HG03520 (cell line): ENCODE data around the gene FBLN2.
"Not testable (repeated sequence)": the region's sequence is repeated elsewhere in the genome, so short reads cannot be mapped to it uniquely, and the experiment has no call there.

ENCODE experiments used
- ATAC-seq: cut with Tn5 transposase; IDR thresholded peaks from one replicate; pipeline ENCODE4 v1.9.1; 2021; ENCODE audit warnings: mild to moderate bottlenecking, moderate library complexity; ENCODE audit not compliant: unreplicated experiment

Gene FBLN2

DNA sequence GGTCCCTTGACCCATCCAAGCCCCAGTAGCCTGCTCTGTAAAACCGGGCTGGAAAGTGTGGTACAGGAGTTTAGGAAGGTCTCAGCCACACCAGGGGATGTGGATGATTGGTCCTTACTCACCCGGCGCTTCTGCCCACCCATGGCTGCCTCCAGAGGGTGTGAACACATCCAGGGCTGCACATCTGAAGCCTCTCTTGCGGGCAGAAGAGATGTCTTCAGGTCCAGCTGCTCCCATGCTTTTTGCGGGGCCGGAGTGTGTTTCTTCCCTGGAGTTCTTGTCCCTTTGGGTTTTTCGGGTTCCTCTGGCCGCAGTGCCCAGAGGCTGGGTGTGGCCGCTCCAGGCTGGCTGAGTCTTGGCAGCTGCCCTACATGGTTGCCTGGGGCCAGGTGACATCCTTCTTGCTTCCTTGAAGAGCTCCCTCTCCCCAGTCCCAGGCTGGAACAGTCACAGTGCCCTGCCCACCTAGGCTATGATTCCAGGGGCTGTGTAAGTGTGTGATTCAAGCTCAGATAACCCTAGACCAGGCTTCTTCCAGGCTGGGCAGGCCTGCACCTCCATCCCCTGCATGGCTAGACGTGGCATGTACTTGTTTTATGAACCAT, 34.9 kb upstream of the FBLN2 start:
- no peak for ATAC-seq

DNA sequence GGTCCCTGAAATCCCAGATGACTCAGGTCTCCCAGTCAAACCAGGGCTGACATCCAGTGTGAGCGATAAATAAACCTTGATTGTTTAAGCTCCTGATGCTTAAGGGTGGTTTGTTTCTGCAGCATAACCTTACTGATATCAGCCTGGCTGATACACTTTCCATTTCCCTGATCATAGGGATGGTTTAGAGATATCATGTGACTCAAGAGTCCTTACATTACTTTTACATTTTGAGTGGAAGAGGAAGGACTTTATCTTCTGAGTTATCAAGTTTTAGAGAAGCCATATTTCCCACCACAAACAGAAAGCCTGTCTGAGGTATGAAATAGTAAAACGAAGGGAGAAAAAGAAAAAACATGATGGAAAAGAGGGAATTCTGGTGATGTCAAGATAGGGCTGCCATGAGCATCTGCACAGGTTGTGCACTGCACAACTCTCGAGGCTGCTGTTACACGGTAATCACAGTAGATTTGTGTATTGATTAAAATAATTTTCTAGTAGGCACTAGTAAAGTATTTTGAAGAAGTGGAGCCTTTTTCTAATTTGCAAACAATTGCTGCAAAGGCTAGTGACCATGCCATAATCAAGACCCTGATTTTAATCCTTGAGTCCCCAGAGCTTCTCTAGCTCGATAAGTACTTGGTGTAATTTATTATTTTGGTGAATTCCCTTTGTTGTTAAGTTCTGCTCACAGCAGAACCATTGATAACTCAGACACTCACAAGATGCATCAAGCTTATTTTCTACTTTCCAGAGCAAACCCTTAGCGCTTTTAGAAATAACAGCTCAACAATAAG, 34.1 kb upstream of the FBLN2 start:
- no peak for ATAC-seq

DNA sequence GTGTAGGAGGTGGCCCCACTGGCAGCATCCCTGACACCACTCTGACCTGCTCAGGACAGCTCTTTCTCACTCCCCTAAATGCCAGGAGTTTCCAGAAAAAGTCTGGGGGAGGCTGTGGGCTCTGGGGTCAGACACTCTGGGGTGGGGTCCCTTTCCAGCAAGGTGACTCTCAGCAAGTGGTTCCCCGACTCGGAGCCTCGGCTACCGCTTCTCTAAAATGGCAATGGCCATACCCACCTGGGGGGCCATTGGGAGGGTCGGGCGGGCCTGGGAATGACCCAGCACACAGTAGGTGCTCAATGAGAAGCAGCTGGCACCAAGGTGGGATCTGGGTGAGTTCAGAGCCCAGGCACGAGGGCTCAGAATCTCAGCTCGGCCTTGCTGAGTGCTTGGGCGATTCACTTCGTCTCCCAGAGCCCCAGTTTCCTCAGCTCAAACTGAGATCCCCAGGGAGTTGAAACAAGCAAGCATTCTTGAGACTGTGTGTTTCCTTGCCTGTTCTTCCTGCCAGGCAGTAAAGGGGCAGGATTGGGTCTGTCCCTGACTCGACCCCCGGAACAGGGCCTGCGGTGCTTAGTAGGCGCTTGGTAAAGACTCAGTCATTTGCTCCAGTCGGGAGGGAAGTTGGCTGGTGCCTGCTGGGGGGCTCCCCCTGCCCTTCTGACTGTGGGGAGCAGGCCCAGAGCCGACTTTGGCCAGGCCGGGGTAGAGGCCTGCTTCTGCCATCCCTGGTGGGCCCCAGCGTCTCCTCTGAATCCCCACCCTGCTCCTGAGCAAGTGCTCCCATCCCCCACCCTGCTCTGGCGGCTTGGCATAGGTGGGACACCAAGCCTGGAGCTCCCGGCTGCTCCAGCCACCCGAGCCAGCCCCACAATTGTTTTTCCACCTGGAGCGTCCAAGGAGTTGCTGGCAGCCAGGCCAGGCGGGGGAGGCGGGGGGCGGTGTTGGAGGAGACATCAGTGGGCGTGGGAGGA, 32.9 kb upstream of the FBLN2 start:
- no peak for ATAC-seq

DNA sequence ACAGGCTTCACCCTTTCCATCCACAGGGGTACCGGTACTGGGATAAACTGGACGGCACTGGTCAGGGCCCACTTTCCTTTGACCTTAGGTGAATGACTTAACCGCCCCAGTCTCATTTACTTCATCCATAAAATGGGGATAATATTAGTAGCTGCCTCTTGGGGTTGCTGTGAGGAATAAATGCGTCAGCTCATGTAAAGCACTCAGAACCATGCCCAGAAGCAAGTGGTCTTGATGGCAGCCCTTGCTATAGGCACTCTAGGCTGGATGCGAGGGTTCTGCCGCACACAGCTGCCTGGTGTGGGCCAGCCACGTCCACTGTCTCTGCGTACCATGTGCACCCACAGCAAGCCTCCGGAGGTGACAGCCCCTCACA, 32.2 kb upstream of the FBLN2 start:
- ATAC-seq: no peak

DNA sequence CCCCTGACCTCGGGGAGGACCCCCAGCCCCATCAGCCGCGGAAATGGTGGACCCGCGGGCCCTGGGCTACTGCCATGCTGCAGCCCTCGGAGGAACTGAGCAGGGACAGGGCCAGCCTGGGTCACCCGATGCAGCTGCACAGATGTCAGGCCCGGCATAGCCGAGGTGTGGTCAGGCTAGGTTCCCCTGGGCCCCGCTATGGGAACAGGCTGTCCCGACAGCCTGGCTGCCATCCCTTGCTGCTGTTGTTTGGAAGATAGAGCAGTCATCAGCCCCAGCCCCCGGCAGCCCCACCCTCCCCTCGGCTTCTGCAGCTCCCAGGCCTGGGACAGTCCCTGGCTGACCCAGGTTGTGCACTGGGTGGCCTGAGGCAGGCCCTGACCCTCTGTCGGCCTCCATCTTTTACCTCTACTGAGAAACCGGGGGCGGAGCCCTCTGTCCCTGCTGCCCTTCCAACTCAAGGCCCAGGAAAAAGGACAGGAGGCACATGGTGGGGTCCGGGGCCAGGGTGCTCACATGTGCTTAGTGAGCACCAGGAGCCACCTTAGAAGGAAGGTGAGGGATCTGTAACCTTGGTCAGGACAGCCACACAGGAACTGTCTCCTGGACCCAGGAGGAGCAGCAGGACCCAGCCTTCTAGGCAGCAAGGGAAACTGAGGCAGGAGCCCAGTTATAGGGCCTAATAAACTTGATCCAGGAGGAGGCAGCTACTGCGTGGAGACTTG, 31.5 kb upstream of the FBLN2 start:
- no peak for ATAC-seq

DNA sequence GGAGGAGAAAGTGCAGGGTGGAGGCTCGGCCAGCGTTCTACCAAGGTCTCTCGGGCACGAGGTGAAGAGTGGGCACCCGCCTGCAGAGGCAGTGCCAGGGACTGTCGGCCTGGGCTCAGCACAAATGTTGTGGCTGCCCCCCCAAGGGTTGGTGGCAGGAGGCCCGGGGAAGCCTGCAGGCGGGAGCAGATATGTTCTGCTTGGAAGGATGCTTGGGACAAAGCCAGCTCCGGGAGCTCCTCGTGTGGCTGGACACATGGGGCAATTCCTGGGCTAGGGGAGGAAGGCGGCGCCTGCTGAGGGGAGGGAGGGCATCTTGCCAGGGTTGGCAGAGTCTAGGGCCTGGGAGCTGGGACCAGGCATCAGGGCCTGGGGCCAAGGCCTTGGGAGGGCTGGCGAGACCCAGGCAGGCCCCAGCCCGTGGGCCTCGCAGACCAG, 30.4 kb upstream of the FBLN2 start:
- no peak for ATAC-seq

DNA sequence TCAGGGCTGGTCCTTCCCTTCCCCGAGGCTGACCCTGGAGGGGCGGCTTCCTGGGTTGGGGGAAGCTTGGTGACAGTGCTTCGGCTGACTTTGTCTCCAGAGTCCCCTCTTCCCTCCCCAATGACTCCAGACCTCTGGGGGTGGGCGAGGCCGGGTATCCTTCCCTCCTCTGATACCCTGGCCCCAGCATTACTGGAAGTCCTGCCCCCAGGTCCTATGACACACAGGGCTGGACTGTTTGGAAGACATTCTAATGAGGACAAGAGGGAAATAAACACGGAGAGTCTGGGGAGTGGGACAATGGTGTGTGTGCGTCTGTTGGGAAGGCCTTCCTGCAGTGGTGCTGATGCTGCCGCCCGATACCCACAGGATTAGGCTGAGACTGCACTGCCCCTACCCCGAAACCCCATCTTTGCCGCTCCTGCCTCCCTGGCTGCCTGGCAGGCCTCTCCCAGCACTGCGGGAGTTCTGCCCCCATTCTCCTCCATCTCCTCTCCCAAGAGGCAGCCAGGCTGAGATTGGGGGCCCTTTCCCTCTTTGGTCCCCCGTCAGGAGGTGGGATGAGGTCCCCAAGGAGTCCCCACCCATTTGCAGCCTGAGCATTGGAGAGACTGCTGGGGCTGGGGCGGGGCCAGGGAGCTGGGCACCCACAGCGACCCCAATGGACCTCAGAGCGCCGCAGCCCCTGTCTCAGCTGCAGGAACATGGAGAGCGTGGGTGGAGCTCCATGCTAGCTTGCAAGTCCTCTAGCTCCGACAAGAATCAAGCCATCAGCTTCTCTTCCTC, 29.7 kb upstream of the FBLN2 start:
- no peak for ATAC-seq

DNA sequence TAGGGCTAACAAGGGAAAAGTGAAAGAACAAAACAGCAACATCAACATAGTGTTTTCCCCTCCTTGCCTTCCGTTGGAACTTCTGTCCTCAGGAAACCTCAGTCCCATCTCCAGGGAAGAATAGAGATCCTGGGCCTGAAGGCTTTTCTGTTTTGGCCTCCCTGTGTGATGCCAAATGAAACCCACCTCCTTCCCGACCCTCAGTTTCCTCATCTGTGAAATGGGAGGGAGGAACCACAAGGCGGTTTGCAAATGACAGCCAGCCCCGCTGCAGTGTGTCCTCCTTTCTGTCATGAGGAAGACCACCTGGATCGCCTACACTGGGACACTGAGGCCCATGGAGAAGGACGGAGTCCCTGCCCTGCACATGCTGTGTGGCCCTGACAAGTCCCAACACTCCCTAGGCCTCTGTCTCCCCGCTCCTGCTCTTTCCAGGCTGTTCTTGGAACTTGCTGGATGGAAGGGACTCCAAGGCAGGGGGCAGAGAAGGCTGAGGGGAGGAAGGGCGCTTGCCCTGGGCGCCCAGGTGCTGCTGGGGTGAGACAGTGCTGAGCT, 28.5 kb upstream of the FBLN2 start:
- ATAC-seq: no peak

DNA sequence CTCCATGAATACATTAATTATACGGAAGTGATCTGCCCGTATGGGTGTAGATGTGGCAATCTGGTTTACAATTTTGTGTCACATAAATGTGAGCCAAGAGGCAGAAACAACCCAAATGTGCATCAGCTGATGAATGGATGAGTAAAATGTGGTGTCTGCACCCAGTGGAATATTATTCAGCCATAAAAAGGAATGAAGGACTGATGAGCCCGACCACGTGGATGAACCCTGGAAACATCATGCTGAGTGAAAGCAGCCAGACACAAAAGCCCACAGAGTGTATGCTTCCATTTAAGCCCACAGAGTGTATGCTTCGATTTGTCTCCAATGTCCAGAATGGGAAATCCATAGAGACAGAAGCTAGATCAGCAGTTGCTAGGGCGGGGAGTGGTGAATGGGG, 27.6 kb upstream of the FBLN2 start:
- ATAC-seq: no peak

DNA sequence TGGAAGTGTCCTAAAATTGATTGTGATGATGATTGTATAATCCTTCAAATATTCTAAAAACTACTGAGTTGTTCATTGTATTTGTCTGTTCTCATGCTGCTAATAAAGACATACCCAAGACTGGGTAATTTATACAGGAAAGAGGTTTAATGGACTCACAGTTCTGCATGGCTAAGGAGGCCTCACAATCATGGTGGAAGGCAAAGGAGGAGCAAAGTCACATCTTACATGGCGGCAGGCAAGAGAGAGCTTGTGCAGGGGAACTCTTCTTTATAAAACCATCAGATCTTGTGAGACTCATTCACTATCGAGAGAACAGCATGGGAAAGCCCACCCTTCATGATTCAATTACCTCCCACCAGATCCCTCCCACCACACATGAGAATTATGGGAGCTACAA, 27.2 kb upstream of the FBLN2 start:
- not testable (repeated sequence) for ATAC-seq

DNA sequence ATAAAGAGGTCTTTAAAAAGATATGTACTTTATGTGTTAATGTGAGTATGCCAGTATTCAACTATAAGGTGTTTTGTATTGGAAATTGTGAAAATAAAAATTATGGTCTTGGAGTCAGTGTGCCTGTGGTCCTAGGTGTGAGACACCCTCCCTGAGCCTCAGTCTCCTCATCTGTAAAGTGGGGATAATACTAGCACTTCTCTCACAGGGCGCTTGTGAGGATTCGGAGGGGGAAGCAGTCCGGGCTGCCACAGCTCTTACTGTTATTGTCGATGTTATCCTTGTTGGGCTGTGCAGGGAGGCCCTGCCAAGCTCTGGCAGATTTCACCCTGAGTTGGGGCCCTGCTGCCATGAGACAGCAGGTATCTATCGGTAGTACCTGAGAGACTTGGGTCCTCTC, 26.7 kb upstream of the FBLN2 start:
- no peak for ATAC-seq

DNA sequence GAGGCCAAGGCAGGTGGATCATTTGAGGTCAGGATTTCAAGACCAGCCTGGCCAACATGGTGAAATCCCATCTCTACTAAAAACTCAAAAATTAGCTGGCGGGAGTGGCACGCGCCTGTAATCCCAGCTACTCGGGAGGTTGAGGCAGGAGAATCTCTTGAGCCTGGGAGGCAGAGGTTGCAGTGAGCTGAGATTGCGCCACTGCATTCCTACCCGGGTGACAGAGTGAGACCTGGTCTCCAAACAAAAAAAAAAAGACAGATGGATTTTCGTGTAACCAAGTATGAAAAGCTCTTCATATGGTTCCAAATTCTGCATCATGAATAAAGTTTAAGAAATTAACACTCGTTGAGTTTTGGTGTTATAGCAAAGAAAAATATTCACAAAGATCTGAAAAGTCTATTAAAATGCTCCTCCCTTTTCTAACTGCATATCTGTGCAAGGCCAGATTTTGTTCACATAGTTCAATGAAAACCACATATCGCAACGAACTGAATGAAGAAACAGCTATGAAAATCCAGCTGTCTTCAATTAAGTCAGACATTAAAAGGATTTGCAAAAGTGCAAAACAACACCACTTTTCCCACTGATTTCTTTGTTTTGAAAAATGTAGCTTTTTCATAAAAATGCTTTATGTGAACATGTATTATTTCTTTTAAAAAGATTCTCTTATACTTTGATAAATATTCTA, 23.8 kb upstream of the FBLN2 start:
- no peak for ATAC-seq

DNA sequence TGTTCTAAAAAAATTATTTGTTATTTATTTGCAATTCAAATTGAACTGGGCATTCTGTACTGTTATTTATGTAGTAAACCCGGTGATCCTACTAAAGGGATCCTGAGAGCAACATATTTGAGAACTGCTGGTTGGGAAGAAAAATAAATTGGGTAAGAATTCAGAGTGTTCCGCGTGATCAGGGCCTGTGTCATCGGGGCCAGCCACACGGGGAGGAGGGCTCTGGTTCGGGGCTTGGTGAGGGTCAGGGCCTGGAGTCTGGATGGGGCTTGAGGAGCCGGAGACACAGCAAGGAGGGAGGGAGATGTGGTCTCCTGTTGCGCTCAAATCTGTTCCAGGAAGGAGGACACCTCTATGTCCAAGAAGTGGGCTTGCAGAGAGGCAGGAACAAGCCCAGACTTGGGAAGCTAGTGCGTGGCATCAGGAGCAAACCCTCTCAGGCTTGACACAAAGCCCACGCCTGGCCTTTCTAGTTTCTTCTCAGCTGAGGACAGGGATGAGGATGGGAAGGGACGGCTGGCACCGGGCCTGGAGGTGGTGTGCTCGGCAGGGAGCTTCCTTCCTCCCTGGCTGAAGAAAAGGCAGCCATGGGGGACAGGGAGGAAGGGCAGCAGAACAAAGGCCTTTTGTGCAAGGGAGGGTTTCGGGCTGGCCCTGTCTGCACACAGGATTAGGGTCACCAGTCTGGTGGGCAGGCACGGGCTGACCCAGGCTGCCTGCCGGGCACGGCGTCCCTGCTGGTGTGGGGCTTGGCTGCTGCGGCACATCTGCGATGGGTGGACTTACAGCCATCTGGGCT, 22.9 kb upstream of the FBLN2 start:
- ATAC-seq: no peak

DNA sequence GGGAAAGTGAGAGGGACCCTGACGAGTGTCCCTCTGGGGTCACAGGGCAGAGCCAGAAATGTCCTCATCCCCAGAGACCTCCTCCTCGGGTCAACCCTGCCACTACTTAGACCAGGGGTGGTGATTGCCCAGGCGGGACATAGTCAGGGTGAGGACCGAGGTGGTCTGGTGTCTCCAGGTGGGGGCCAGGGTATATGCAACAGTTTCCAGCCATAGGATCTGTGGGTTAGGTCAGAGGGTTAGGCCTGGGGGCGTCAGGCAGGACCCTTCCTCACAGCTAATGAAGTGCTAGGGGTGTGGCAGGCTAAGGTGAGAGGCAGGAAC, 22.3 kb upstream of the FBLN2 start:
- no peak for ATAC-seq

DNA sequence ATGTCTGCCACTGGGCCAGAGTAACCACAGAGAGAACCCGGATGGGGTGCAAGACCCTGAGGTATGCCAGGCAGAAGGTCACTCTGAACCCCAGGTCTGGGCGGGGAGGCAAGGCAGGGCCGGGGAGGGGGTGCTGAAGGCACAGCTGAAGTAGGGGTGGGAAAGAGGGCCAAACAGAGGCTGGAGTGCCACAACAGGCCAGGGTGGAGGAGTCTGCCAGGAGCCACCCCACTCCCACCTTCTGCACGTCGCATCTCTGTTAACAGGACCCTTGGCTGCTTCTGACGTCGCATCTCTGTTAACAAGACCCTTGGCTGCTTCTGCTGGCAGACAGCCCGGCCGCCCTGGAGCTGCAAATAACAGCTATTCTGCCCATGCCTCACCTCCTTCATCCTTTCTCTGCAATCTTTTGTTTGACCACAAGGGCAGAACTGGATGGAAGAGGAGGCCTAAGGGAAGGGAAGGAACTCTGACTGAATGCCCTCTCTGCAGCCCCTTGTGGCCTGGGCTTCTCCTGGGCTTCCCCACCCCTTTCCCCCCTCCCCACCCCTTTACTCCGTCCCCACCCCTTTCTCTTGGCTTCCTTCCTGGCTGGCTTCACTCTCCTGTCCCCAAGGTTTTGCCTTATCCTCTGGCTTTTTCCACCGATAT, 20.6 kb upstream of the FBLN2 start:
- no peak for ATAC-seq

DNA sequence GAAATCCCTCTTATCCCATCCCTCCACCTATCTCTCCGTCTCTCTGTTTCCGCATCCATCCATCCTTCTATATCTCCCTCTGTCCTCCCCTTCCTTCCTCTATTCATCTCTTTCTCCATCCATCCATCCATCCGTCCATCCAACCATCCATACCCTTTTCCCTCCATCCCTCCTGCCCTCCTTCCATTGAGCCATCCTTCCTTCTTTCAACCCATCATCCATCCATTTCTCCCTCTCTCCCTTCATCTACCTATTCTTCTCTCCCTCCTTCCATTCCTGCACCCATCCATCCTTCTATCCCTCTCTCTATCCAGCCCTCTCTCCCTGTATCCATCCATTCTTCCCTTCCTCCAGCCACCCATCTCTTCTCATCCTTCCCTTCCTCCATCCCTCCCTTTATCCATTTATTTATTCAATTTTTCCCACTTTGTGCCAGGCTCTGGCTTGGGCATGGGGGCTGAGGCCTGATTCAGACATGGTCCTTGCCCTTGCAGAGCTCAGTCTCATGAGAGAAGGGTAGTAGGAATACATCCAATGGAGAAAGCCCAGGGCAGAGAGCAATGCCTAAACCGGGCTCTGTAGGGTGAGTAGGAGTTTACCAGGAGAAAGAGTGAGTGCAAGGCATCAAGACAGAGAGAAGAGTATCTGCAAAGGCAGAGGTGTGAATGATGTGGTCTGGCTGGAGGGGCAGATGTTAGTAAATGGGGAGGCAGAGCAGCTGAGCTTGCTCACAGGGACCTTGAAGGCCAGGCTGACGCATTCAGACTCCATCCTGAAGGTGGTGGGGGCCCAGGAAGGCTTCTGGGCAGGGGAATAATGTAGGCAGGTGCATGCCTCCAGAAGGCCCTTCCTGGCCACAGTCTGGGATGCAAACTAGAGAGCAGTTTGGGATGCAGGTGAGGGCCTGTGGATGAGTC, 19.5 kb upstream of the FBLN2 start:
- ATAC-seq: no peak
